Transverse colon (tissue), 3 donors: ENCODE measurements around the gene MYRIP.

Source experiments
- POLR2A ChIP-seq: fragments of 450-650 bp; IDR thresholded peaks from one replicate; pipeline ENCODE4 v1.6.1; 2016; ENCODE audit warnings: antibody characterized with exemption, mild to moderate bottlenecking, moderate library complexity
- POLR2AphosphoS5 ChIP-seq, 3 donors: sonication (generic); formaldehyde crosslinking; IDR thresholded peaks; one replicate each; pipeline ENCODE4 v1.6.1; 2016; ENCODE audit warnings: antibody characterized with exemption in 3 of 3

DNA sequence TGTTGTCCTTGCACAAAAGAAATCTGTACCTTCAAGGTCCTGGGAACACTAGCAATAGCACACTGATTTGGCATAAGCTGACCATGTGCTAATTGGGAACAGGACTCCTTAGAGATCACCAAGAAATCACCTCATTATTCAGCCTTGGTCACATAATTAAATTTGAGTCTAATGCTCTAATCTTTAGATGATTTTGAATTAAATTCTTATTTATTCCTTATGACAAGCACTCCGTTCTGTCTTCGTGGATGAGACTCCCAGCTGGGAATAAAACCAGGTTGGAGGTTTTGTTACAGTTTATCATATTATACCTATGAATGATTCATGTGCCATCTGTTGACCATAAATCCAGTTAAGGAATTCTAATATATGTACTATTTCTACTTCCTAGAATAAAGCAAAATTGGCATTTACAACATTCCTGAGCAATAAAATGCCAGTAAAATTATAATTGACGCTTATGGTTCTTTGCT lies 162.2 kb downstream of the MYRIP start:
- TF ChIP-seq POLR2A (no peak), POLR2AphosphoS5 (IDR thresholded peaks at IDR 0.05) (no peak)
